ENCODE results near the gene IQGAP2.

Gene IQGAP2

GRCh38 chr5:76553251-76553650 lies 150.2 kb downstream of the IQGAP2 start:
- Histone ChIP-seq H2AFZ (ENCODE audit: low read depth, low read length, severe bottlenecking) (no peak overlapping the region), H3K27me3 (ENCODE audit: low read length) (no peaks in the 10 kb centered on the region), H3K79me2 (ENCODE audit: insufficient read depth, low read length) (no peaks in the 10 kb centered on the region), H4K20me1 (ENCODE audit: low read depth, low read length) (no peaks in the 10 kb centered on the region), H3K36me3 (ENCODE audit: low read length) (no peaks in the 10 kb centered on the region), H3K9me3 (ENCODE audit: insufficient read depth, low read length) (no peaks in the 10 kb centered on the region), H3K4me3 (ENCODE audit: insufficient read depth, low read length, poor library complexity, severe bottlenecking) (no peak overlapping the region), H3K4me2 (ENCODE audit: low read depth, low read length, poor library complexity, severe bottlenecking) (no peak overlapping the region), H3F3A (ENCODE audit: insufficient read depth) (no peaks in the 10 kb centered on the region), H3K27ac (ENCODE audit: low read depth, low read length) (no peak overlapping the region), H3K9ac (ENCODE audit: low read length) (no peak overlapping the region), H3K9me2 (replicated peaks; ENCODE audit: insufficient read depth, low read length) (no peaks in the 10 kb centered on the region)
- no peak for TF ChIP-seq CTCF (IDR thresholded peaks at IDR 0.05; ENCODE audit: insufficient read depth, low read length, poor library complexity, severe bottlenecking)
- TF ChIP-seq EZH2phosphoT487 (conservative IDR thresholded peaks at IDR 0.05; ENCODE audit: low read length), result no peak

- no peak for TF ChIP-seq CTCF (IDR thresholded peaks at IDR 0.05; ENCODE audit: insufficient read depth, low read length, poor library complexity, severe bottlenecking)
- TF ChIP-seq EZH2phosphoT487 (conservative IDR thresholded peaks at IDR 0.05; ENCODE audit: low read length), result no peak
- Histone ChIP-seq H3K9me3 (ENCODE audit: insufficient read depth, low read length) (no peaks in the 10 kb centered on the region), H3K9ac (ENCODE audit: low read length) (no peak overlapping the region), H3K27me3 (ENCODE audit: low read length) (no peaks in the 10 kb centered on the region), H3K9me2 (replicated peaks; ENCODE audit: insufficient read depth, low read length) (no peaks in the 10 kb centered on the region), H3K4me3 (ENCODE audit: insufficient read depth, low read length, poor library complexity, severe bottlenecking) (no peak overlapping the region), H3F3A (ENCODE audit: insufficient read depth) (no peaks in the 10 kb centered on the region), H3K79me2 (ENCODE audit: insufficient read depth, low read length) (no peaks in the 10 kb centered on the region), H4K20me1 (ENCODE audit: low read depth, low read length) (no peaks in the 10 kb centered on the region), H3K36me3 (ENCODE audit: low read length) (no peaks in the 10 kb centered on the region), H3K4me2 (ENCODE audit: low read depth, low read length, poor library complexity, severe bottlenecking) (no peak overlapping the region), H3K27ac (ENCODE audit: low read depth, low read length) (no peak overlapping the region), H2AFZ (ENCODE audit: low read depth, low read length, severe bottlenecking) (no peak overlapping the region)
Measured at GRCh38 chr5:76555114-76555513, 152.0 kb downstream of the IQGAP2 start.

- TF ChIP-seq EZH2phosphoT487 (conservative IDR thresholded peaks at IDR 0.05; ENCODE audit: low read length) (no peak), CTCF (IDR thresholded peaks at IDR 0.05; ENCODE audit: insufficient read depth, low read length, poor library complexity, severe bottlenecking) (no peak)
- Histone ChIP-seq H2AFZ (ENCODE audit: low read depth, low read length, severe bottlenecking) (no peak overlapping the region), H3K4me3 (ENCODE audit: insufficient read depth, low read length, poor library complexity, severe bottlenecking) (no peak overlapping the region), H3K27ac (ENCODE audit: low read depth, low read length) (no peak overlapping the region), H3K36me3 (ENCODE audit: low read length) (no peaks in the 10 kb centered on the region), H3K4me2 (ENCODE audit: low read depth, low read length, poor library complexity, severe bottlenecking) (no peak overlapping the region), H3K9me2 (replicated peaks; ENCODE audit: insufficient read depth, low read length) (no peaks in the 10 kb centered on the region), H3F3A (ENCODE audit: insufficient read depth) (no peaks in the 10 kb centered on the region), H3K27me3 (ENCODE audit: low read length) (no peaks in the 10 kb centered on the region), H3K9ac (ENCODE audit: low read length) (no peak overlapping the region), H4K20me1 (ENCODE audit: low read depth, low read length) (no peaks in the 10 kb centered on the region), H3K9me3 (ENCODE audit: insufficient read depth, low read length) (no peaks in the 10 kb centered on the region), H3K79me2 (ENCODE audit: insufficient read depth, low read length) (no peaks in the 10 kb centered on the region)
Measured at GRCh38 chr5:76555717-76556116, 152.6 kb downstream of the IQGAP2 start.

Measured in SU-DHL-6 (cell line).